Stimulated activated naive B cell treated with anti-CD40 and anti-IgM and Interleukin-4, amounts not matched to agents 10 μg/mL and 1 μg/mL and 100 μg/mL, for 72 hours (primary cell): ENCODE measurements around the gene GLI3.

Source experiments
- ATAC-seq, 2 donors: fragments of 150-1000 bp; cut with Tn5 transposase; replicated peaks; 2 replicates each; pipeline ENCODE4 v1.10.0; 2021; ENCODE audit warnings: moderate library complexity in 1 of 2
- DNase-seq: peaks from one replicate; pipeline ENCODE4 v3.0.0; 2021
- H3K27ac Mint-ChIP-seq: one replicate; pipeline ENCODE4 v1.8.0; 2022; ENCODE audit warnings: mild to moderate bottlenecking, mixed read lengths
- H3K27me3 Mint-ChIP-seq, 2 donors: one replicate each; pipeline ENCODE4 v1.8.0; 2022; ENCODE audit warnings: mixed read lengths in 2 of 2
- H3K36me3 Mint-ChIP-seq, 2 donors: one replicate each; pipeline ENCODE4 v1.8.0; 2022; ENCODE audit warnings: mixed read lengths in 2 of 2, mild to moderate bottlenecking in 1 of 2
- H3K4me1 Mint-ChIP-seq, 2 donors: one replicate each; pipeline ENCODE4 v1.8.0; 2022; ENCODE audit warnings: mixed read lengths in 2 of 2, mild to moderate bottlenecking in 1 of 2
- H3K4me3 Mint-ChIP-seq, 2 donors: one replicate each; pipeline ENCODE4 v1.8.0; 2022; ENCODE audit warnings: mild to moderate bottlenecking in 2 of 2, mixed read lengths in 2 of 2, moderate library complexity in 1 of 2
- H3K9me3 Mint-ChIP-seq, 2 donors: one replicate each; pipeline ENCODE4 v1.8.0; 2022; ENCODE audit warnings: mixed read lengths in 2 of 2, mild to moderate bottlenecking in 1 of 2

The GLI3 gene

GRCh38 chr7:42010751-42011150 lies 226.3 kb downstream of the GLI3 start:
- Mint-ChIP-seq H3K4me1 (no peaks in the 10 kb centered on the region), H3K4me3 (no peak overlapping the region), H3K27me3 (peaks cover 8 to 17% of the 10 kb centered on the region in 2 donors), H3K27ac (no peak overlapping the region), H3K9me3 (peaks cover 8 to 13% of the 10 kb centered on the region in 2 donors), H3K36me3 (peaks cover 3 to 8% of the 10 kb centered on the region in 2 donors)
- ATAC-seq (no peak), DNase-seq (no peak)

- Mint-ChIP-seq H3K4me1 (no peaks in the 10 kb centered on the region), H3K36me3 (no peaks in the 10 kb centered on the region), H3K27me3 (peaks cover 8 to 12% of the 10 kb centered on the region in 2 donors), H3K9me3 (no peaks in the 10 kb centered on the region), H3K27ac (no peak overlapping the region), H3K4me3 (no peak overlapping the region)
- ATAC-seq, result no peak
- no peak for DNase-seq
Measured at GRCh38 chr7:42006801-42007513, 230.1 kb downstream of the GLI3 start.

- Mint-ChIP-seq H3K9me3 (no peaks in the 10 kb centered on the region), H3K4me1 (no peaks in the 10 kb centered on the region), H3K27ac (no peak overlapping the region), H3K36me3 (no peaks in the 10 kb centered on the region), H3K4me3 (no peak overlapping the region), H3K27me3 (peaks cover 12 to 16% of the 10 kb centered on the region in 2 donors)
- no peak for ATAC-seq
- no peak for DNase-seq
Measured at GRCh38 chr7:42002654-42003053, 234.4 kb downstream of the GLI3 start.

- H3K4me1 Mint-ChIP-seq, result no peaks in the 10 kb centered on the region
- DNase-seq (no peak), ATAC-seq (no peak)
- H3K27me3 Mint-ChIP-seq, result peaks cover 7 to 16% of the 10 kb centered on the region in 2 donors
- H3K4me3 Mint-ChIP-seq, result no peak overlapping the region
- no peak overlapping the region for H3K27ac Mint-ChIP-seq
- H3K9me3 Mint-ChIP-seq, result no peaks in the 10 kb centered on the region
- H3K36me3 Mint-ChIP-seq, result no peaks in the 10 kb centered on the region
Measured at GRCh38 chr7:41999736-42000283, 237.2 kb downstream of the GLI3 start.

- DNase-seq (no peak), ATAC-seq (no peak)
- Mint-ChIP-seq H3K4me3 (no peak overlapping the region), H3K36me3 (no peaks in the 10 kb centered on the region), H3K9me3 (no peaks in the 10 kb centered on the region), H3K27me3 (peaks cover 7 to 16% of the 10 kb centered on the region in 2 donors), H3K27ac (no peak overlapping the region), H3K4me1 (no peaks in the 10 kb centered on the region)
Measured at GRCh38 chr7:41998041-41998440, 239.0 kb downstream of the GLI3 start.

GRCh38 chr7:41997151-41997550 lies 239.9 kb downstream of the GLI3 start:
- Mint-ChIP-seq H3K9me3 (no peaks in the 10 kb centered on the region), H3K27me3 (peaks cover 12 to 16% of the 10 kb centered on the region in 2 donors)
- ATAC-seq, result no peak

GRCh38 chr7:41996381-41997035 lies 240.5 kb downstream of the GLI3 start:
- H3K36me3 Mint-ChIP-seq, result no peaks in the 10 kb centered on the region
- H3K4me3 Mint-ChIP-seq, result no peak overlapping the region
- no peaks in the 10 kb centered on the region for H3K4me1 Mint-ChIP-seq
- DNase-seq (no peak), ATAC-seq (no peak)
- H3K9me3 Mint-ChIP-seq, result no peaks in the 10 kb centered on the region
- H3K27ac Mint-ChIP-seq, result no peak overlapping the region
- H3K27me3 Mint-ChIP-seq, result peaks cover 12 to 16% of the 10 kb centered on the region in 2 donors

More at GRCh38 chr7:41997151-41997550, 239.9 kb downstream of the GLI3 start:
- no peaks in the 10 kb centered on the region for H3K4me1 Mint-ChIP-seq
- H3K27ac Mint-ChIP-seq, result no peak overlapping the region
- no peak for DNase-seq
- no peak overlapping the region for H3K4me3 Mint-ChIP-seq
- no peaks in the 10 kb centered on the region for H3K36me3 Mint-ChIP-seq

- no peaks in the 10 kb centered on the region for H3K4me1 Mint-ChIP-seq
- no peak for ATAC-seq
- no peak for DNase-seq
- H3K27me3 Mint-ChIP-seq, result peaks cover 12 to 14% of the 10 kb centered on the region in 2 donors
- no peak overlapping the region for H3K27ac Mint-ChIP-seq
- H3K36me3 Mint-ChIP-seq, result no peaks in the 10 kb centered on the region
- no peak overlapping the region for H3K4me3 Mint-ChIP-seq
- no peaks in the 10 kb centered on the region for H3K9me3 Mint-ChIP-seq
Measured at GRCh38 chr7:41995632-41996271, 241.3 kb downstream of the GLI3 start.

GRCh38 chr7:41994746-41995110 lies 242.3 kb downstream of the GLI3 start:
- Mint-ChIP-seq H3K4me3 (no peak overlapping the region), H3K27ac (no peak overlapping the region), H3K36me3 (no peaks in the 10 kb centered on the region), H3K9me3 (no peaks in the 10 kb centered on the region), H3K4me1 (no peaks in the 10 kb centered on the region), H3K27me3 (peaks cover 4 to 8% of the 10 kb centered on the region in 2 donors)
- no peak for ATAC-seq
- no peak for DNase-seq

- no peaks in the 10 kb centered on the region for H3K9me3 Mint-ChIP-seq
- no peak overlapping the region for H3K27ac Mint-ChIP-seq
- H3K27me3 Mint-ChIP-seq, result peaks cover 0 to 4% of the 10 kb centered on the region in 2 donors
- DNase-seq (no peak), ATAC-seq (no peak)
- H3K36me3 Mint-ChIP-seq, result no peaks in the 10 kb centered on the region
- no peaks in the 10 kb centered on the region for H3K4me1 Mint-ChIP-seq
- H3K4me3 Mint-ChIP-seq, result no peak overlapping the region
Measured at GRCh38 chr7:41994036-41994745, 242.8 kb downstream of the GLI3 start.

- Mint-ChIP-seq H3K9me3 (no peaks in the 10 kb centered on the region), H3K27me3 (peaks cover 0 to 4% of the 10 kb centered on the region in 2 donors), H3K4me3 (no peak overlapping the region), H3K4me1 (no peaks in the 10 kb centered on the region), H3K36me3 (no peaks in the 10 kb centered on the region), H3K27ac (no peak overlapping the region)
- DNase-seq (no peak), ATAC-seq (no peak)
Measured at GRCh38 chr7:41992881-41993867, 243.8 kb downstream of the GLI3 start.

GRCh38 chr7:41984888-41985287 lies 252.1 kb downstream of the GLI3 start:
- no peak overlapping the region for H3K4me3 Mint-ChIP-seq
- H3K4me1 Mint-ChIP-seq, result no peaks in the 10 kb centered on the region
- no peaks in the 10 kb centered on the region for H3K36me3 Mint-ChIP-seq
- ATAC-seq, result no peak
- DNase-seq, result no peak
- peaks cover 17 to 21% of the 10 kb centered on the region in 2 donors for H3K27me3 Mint-ChIP-seq
- H3K27ac Mint-ChIP-seq, result no peak overlapping the region
- no peaks in the 10 kb centered on the region for H3K9me3 Mint-ChIP-seq
